HPDE6-E6E7 (cell line): ENCODE results near the gene G6PC3.
A peak's percentile ranks its signal among the peaks of the same experiment; 100 is the strongest.
"Not testable (repeated sequence)": the region's sequence is repeated elsewhere in the genome, so short reads cannot be mapped to it uniquely, and the experiment has no call there.

Source experiments
- DNase-seq: peaks from one replicate; pipeline ENCODE4 v3.0.0; 2011; ENCODE audit warnings: missing footprints; ENCODE audit errors: extremely low spot score

Gene G6PC3

DNA sequence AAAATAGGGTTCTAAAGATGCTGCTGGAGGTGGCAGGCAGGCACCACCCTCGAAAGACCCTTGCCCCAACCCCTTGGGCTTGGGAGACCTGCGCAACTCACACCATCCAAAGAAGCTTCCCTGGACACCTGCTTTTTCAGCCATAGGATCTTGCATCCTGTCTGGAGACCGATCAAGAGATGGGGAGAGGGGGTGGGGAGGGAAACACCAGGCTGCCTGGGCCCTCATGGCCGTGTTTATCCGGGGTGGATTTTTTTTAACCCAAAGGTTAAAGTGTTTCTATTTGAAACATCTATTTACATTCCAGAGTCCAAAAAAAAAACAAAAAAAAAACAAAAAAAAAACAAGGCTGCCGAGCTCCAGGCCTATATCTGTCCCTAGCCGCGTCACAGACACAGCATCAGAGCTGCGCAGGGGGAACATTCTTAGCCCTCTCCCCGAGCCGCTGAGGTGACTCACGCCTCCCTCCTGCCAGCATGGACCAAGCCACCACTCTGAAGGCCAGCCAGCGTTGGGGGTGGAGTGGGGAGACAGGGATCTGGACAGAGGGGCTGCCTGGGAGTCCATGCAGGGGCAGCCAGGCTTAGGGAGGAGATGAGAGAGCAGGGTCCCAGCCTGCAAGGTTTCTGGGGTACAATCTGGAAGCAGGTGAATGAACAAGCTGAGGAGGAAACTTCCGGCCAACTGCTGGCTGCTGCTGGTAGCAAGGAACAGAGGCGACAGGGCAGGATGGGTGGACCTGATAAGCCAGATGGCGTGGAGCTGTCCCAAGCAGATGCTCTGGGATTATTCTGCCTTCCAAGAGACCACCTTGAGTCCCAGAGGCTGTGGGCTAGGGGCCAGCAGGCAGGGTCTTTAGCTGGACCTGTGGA lies 38.1 kb downstream of the G6PC3 start:
- no peak for DNase-seq

DNA sequence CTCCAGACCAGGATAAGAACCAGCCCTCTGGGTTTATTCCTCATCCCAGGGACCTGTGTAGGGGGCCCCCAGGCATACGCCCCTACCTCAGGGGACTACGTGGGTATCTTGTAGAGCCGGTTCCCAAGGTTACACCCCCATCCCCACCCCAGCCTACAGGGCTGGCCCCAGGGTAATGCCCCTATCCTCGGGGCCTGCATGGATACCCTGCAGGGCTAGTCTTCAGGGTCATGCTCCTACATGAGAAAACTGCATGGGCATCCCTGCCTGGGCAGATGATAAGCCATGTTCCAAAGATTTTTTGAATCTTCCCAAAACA lies 38.7 kb downstream of the G6PC3 start:
- DNase-seq, result no peak

DNA sequence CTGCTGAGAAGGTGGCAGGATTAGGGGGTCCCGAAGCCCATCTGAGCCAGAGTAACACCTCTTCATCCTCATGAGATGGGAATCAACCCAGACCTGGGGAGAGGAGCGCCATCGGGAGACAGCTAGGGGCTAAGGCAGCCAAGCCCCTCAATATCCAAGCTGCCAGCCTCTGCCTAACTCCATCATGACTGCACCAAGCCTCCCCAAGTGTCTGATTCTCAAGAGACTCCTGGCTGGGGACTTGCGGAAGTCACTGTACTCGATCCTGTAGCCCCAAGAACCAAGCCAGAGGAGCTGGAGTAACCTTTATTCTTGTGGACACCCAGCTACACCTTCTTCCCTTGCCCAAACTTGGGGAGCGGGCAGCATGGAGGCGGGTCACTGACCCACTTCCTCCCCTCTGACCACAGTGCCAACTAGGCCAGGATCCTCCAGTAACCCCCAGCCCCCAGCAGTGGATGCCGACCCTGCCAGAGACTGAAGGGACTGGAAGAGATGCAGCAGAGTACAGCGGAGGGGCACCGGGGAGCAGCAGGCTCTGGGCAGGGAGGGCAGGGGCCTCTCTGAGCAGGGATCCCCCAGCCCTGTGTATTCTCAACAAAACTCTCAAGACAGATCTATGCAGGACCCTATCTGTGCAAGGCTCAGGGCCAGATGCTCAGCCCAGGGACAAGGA lies 39.6 kb downstream of the G6PC3 start:
- DNase-seq, result no peak

DNA sequence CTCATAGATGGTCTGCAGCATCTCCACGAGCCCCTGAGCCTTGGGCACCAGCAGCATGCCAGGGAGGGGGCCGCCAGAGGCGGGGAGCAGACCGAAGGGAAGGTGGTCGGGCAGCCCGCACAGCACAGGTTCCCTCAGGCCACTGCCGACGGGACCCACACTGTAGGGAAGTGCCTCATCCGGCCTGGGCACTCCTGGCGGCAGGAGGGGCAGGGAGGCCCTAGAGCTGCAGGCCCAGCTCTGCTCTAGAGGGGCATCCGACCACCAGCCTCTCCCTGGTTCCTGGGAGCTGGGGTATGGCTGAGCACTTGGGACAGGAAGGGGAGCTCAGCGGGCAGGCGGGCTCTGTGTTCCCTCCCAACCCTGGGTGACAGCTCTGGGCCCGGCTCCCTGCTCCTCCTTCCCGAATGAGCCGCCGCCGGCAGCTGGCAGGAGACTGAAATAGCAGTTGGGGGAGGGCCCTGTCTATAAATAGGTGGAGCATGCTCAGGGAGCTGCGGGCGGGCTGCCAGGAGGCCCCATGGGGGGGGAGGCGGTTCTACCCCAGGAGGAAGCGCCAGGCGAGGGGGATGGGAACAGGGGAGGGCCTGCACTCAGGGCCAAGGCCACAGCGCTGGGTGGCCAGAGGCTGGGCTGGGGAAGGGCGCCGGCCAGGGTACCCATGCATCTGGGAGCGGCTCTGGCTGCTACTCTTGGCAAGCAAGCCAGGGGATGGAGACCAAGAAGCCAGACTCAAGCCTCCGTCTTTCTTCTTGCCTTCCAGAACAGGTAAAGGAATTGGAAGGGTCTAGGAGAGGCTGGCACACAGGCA lies 40.5 kb downstream of the G6PC3 start:
- DNase-seq, result peak; percentile 76

DNA sequence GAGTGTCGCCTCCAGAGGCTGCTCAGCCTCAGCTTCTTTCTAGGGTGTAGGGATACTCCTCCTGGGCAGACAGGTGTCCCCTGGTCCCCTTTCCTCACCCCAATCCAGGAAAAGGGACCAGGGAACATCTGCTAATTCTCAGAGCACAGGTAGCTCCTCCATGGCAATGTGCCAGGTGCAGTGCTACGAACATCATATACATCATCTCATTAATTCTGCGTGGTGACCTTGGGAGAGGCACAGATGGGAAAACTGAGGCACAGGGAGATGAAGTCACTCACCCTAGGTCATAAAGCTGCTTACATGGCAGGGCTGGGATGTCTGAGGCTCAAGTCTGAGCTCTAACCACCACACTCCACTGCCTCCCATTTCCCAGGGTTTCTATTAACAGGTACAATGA lies 41.2 kb downstream of the G6PC3 start:
- no peak for DNase-seq

DNA sequence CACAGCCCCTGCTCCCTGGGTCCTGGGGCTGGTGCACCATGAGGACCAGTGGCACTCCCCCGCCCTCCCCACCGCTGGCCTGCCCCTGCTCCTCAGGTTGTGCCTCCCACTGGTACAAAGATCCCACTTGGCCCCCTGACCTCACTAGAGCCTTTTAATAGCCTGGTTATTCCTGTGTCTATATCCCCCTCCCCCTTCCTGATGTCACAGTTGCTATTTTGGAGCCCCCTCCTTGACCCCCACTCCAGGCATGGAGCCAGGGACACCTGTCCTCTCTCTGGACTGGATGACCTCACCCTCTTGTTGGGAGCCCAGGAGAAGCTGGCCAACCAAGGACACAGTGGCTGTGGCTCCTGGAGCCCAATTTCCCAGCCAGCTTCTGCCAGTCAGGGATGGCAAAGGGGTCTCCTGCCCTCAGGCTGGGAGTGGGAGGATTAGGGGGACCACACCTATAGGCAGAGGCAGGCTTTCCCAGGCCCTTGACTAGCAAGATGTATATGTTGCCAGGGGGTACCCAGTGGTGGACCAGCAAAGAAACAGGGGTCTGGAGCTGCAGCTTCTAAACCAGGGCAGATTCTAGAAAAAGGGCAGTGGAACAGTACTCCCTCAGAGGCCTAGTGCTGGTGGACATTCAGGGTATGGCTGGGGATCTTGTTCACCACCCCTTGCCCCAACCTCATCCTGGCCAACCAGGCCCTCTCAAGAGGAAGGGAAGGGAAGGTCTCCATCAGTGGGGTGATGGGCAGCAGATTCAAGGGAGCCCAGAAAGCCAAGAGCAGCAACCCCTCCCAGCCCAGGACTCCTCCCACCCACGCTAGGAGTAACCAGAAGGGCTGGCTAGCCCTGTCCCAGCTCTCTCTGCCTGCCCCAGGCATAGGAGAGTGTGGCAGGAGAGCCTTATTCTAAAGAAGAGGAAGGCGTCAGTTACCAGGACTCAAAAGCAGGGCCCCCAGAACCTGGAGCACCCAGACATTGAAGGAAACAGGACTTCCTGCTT lies 42.0 kb downstream of the G6PC3 start:
- DNase-seq, result no peak

DNA sequence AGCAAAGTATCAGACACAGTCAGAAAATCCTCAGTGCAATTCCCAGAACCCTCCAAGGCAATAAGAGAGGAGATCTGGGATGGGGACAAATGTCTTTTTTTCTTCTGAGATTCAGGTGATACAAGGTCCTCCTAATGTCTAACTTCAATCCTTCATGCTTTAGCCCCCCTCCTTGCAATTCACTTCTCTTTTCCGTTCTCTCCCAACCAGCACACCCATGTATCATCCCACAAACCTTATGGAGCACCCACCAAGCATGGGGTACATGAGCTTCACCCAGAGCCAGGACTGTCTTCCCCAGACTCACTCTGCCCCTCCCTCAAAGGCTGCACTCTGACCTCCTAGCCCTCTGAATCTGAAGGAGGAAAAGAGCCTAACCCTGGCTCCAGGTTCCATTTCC lies 42.8 kb downstream of the G6PC3 start:
- DNase-seq, result no peak

DNA sequence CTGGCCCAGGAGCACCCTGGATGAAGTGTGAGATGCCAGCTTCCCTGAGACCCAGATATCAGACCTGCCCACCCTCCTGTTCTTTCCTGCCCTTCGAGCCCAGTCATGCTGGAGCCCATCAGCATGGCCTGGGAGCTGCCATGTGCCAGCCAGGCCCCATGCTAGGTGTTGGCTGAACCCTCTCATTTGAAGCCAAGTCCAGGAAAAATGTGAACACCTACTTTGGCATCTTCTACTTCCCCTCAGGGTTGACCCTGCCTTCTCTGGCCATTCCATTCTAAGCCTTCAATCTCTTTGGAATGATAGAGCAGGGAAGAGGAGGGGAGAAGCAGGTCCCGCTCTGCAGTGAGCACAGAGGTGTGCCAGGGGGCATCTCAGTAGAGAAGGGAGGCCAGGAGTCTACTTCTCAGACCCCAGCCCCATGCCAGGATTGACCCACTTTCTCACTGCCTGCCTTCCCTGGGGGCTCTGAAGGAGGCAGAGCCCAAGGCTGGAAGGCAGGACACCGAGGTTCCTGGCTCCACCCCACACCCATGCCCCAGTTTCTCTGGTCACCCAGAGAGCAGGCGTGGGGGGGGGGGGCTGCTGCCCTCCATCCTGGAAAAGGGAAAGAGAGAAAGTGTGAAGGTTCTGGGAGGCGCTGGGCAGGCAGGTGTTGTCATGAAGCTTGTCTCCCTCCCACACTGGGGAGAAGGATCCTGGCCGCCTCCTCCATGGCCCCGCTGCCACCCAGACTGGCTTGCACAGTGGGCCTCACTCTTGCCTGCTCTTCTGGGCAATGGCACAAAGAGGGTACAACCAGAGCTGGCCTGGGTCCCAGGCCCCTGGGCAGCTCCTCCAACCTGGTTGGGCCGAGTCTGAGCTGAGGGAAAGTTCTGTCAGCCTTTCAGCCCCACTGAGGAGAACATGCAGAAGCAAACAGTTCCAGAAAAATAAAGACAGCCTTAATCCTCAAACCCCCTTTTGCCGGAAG lies 43.6 kb downstream of the G6PC3 start:
- DNase-seq, result no peak

DNA sequence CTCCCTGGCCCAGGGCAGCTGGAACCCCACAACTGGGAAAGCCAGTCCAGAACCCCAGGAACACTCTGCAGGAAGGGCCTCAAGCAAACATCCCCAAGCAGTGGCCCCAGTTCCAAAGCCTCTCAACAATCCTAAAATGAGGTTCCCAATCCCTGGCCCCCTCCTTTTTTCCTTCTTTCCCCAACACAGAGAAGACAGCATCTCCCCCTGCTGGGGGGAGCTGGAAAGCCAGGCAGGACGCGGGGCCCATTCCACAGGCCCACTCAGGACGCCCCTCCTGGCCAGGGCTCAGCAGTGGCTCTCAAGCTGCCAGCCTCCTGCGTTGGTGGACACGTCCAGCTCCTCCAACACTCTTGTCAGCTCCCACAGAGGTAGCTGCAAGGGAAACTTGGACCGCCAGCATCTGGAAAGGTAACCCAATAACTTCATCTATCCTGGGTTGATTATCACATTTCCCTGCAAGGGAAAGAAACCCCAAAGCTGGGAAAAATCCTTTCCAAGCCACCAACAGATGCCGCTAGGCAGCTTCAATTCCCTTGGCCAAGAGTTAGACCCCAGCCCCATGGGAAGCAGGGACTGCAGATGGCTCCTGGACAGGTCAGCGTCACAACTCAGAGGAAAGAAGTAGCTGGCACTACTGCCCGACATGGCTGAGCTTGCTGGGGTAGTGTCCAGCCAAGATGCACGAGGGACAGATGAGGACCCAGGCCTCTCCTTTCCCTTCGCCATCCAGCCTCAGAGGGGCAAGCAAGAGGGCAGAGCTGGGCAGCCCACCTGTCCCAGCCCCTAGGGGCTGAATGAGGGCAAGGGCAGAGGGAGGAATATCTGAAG lies 45.3 kb downstream of the G6PC3 start:
- DNase-seq, result no peak

DNA sequence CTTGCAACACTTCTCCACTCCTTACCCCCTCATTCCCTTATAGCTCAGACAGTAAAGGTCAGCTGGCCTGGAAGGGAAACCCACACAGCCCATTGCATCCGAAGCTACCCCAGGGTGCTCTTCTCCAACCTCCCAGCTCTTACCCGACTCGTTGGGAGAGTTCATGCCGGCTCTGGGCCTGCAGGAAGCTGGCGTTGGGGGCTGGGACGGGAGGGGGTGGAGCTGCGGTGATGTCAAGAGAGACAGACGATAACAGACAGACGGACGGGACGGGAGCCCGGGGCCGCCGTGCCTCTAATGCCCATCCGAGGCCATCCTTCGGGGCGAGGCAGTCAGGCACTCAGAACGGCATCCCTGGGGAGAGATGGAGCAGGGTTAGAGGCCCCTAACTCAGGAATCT lies 46.8 kb downstream of the G6PC3 start:
- no peak for DNase-seq

DNA sequence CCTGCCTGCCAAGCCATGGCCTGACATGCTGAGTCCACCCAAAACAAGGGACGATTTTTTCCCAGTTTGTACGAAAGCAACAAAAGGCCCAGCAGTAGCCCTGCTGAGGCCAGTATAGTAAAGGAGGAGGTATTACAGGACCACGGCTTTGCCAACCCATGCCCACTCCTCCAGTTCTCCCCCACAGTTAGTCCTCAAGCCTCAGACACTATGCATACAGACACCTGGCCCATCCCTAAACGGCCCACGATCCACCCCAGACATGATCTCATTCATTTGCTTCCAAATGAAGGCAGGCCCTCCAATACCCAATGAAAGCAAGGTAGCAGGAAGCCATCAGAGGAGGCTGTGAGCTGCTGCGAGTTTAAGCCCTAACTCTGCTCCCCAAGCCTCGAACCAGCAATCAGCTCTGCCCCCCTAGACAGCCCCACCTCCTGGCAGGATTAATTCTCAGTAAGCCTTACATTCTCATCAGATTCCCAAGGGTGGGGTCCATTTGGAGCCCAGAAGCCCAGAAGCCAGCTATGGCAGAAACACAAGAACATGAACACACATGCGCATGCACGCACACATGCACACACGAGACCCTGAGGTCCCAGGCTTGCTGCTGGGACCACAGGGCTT lies 48.0 kb downstream of the G6PC3 start:
- no peak for DNase-seq

DNA sequence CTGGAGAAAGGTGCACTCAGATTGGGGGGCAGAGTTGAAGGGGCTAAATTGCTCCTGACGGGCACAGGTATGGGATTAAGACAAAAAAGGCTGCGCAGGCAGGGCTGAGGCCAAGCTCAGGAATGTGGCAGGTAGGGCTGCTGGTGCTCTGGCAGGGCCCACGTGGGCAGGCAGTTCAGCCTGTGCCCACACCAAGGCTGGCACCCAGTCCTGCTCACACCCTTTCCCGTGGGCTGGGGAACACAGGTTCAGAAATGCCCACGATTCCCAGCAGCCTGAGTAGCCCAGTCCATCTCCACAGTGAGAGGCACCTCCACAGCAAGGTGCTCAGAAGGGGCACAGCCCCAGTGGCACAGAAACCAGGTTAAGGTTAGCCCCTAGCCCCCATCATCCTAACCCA lies 48.5 kb downstream of the G6PC3 start:
- no peak for DNase-seq

DNA sequence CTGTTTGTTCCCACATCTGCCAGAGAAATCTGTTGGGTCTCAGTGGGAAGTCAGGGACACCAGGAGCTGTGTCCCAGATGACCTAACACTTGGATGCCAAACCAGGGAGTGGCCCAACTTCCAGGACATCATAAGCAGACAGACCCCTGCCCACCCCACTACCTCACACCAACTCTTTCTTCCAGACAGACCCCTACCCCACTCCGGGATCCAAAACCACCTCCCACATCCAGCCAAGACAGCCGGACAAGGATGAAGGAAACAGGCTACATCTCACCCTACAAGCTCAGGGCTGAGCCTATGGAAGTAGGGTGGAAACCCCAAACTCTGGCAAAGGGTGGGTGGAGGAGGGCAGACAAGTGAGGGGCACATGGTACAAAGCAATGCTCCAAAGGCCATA lies 49.3 kb downstream of the G6PC3 start:
- no peak for DNase-seq

DNA sequence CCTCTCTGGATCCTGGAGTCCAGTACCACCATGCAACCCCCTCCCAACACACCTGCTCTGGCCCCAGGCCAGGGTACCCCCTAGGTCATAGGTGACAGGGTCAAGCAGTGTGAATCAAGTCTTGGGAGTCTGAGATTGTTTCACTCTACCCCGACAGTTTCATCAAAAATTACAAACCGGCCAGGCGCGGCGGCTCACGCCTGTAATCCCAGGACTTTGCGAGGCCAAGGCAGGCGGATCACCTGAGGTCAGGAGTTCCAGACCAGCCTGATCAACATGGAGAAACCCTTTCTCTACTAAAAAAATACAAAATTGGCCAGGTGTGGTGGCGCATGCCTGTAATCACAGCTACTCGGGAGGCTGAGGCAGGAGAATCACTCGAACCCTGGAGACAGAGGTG lies 49.7 kb downstream of the G6PC3 start:
- not testable (repeated sequence) for DNase-seq

DNA sequence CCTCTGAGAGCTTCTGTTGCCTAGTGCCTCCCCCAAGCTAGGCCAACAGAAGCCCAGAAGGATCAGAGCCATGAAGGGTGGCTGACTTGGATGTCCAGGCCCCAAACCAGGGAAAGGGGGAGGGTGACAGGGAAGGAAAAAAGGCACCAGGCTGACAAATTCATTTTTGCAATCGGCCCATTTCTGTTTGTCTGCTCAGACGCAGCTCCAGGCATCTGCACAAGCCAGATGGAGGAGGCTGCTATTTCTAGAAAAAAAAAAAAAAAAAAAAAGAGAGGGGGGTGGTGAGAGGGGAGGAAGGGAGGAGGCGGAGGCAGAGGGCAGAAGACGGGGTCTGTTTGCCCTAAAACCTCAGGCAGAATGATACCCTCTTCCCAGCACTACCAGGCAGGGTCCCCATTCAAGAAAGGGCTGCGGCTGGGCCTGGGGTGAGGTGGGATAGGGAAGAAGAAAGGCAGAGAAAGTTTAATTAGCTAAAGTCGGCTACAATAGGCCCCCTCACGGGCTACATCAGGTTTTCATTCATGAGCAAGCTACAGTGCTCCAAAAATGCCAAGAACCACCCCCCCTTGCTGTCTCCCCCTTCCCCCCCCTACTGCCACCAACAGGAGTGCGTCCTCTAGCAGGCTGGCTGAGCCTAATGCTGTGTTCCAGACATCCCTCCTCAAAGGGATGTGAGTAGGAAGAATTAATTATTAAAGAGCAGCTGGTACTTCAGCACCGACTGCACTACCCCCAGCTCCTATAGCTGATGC lies 50.5 kb downstream of the G6PC3 start:
- DNase-seq, result no peak

DNA sequence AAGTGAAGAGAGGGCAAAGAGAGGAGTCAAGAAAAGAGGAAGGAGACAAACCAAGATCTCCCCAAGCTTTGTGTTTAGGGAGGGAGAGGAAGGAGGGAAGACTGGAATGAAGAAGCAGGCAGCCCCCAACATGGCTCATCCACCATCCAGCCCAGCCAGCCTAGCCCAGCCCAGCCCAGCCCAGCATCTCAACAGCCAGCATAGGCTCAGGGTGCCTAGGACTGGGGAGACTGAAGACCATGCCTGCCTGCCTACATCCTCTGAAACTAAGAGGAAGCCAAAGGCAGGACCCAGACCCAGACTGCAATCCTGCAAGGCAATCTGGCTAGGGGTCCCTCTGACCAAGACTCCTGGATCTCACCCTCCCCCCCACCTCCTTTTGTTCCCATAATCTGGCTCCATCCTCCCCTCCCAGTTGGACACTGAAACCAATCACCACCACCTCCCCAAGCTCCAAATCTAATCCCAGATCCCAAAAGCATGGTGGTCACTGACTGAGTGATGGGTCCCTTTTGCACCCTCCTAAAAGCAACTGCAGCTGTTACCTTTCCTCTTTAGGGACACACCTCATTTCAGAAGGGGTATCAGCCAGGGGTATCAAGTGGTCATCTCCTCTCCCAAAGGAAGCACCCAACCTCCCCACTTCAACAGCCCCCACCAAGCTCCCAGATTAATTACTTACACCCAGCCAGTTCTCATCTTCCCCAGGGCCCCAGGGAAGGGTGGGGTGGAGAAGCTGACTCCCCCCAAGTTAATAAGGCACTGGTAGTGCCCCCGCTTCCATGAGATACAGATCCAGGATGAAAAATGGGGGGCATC lies 51.7 kb downstream of the G6PC3 start:
- DNase-seq, result no peak

DNA sequence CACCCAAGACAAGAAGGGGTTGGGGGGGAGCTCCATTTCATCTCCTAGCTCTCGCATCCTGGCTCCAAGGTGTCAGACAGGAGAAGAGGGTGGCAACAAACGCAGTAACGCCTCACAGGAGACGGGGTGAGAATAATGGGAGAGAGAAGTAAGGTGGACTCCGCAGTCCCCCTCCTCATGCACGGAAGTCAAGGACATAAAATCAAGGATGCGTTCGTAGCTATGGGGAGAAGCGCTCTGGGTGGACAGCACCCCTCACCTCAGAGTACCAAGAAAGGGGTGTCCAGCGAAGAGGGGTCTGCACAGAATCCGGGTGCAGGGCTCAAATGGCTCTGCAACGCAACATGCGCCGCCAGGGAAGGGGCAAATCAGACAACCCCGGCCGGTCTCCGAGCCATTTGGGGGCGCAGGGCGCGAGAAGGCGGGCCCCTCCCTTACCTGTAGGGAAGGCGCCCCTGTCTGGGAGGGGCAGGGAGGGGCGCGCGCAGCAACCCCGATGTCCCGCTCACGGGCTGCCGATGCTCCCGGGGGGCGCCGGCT lies 52.4 kb downstream of the G6PC3 start:
- DNase-seq, result no peak
